ENCODE data around the gene WDTC1.

GRCh38 chr1:27327964-27328363 is 93.5 kb downstream of the WDTC1 start:
- no peak for TF ChIP-seq CTCF (conservative IDR thresholded peaks at IDR 0.05)
- no peak for TF ChIP-seq EZH2 (IDR thresholded peaks at IDR 0.05; ENCODE audit: low read depth)
